Left ventricle myocardium inferior (tissue), 1 donor: Measurements from ENCODE around the gene C21orf58. TPM values are rescaled to one million over a fixed set of nuclear protein-coding genes. Genes with fewer than 3 reads are reported as not detected.
"Not testable (repeated sequence)": the region's sequence is repeated elsewhere in the genome, so short reads cannot be mapped to it uniquely, and the experiment has no call there.

Source experiments
- DNase-seq: peaks from one replicate; pipeline ENCODE4 v3.0.0-alpha.2; 2020
- H3K27ac ChIP-seq: fragments of 200-600 bp; replicated peaks from 2 replicates; pipeline ENCODE4 v1.8.0; 2021
- H3K27me3 ChIP-seq: fragments of 200-600 bp; 2 replicates; pipeline ENCODE4 v1.8.0; 2021; ENCODE audit warnings: low read depth
- H3K36me3 ChIP-seq: fragments of 200-600 bp; 2 replicates; pipeline ENCODE4 v1.8.0; 2021
- H3K4me1 ChIP-seq: fragments of 200-600 bp; 2 replicates; pipeline ENCODE4 v1.8.0; 2021
- H3K4me3 ChIP-seq: fragments of 200-600 bp; 2 replicates; pipeline ENCODE4 v1.8.0; 2021; ENCODE audit warnings: mild to moderate bottlenecking, moderate library complexity
- H3K9me3 ChIP-seq: fragments of 200-600 bp; replicated peaks from 2 replicates; pipeline ENCODE4 v1.8.0; 2021
- CTCF ChIP-seq: fragments of 200-600 bp; IDR thresholded peaks from 2 replicates; pipeline ENCODE4 v1.8.0; 2021; ENCODE audit warnings: antibody characterized with exemption, mild to moderate bottlenecking, borderline replicate concordance
- intact Hi-C: fragments of 100-400 bp; cut with micrococcal nuclease; formaldehyde crosslinking; loops from one replicate; pipeline ENCODE4 v1.11.0; 2022
- long read RNA-seq: library from polyadenylated mRNA; unstranded; transcript quantifications from one replicate; pipeline ENCODE4 v2.0.0, GENCODE V29; 2021
- total RNA-seq: library from RNA; stranded (reverse); fragmentation: NEBNext Ultra II Directional; extraction: Animal tissue kit (Norgen Biotek cat#: 25700); gene quantifications from one replicate; pipeline ENCODE4 v1.2.1, GENCODE V29; 2021
- donor health status: DM: no; HTN: yes; CAD: no; lungs with severe emphysema.

C21orf58 gene
- 1.5 TPM for total RNA-seq
- long read RNA-seq, partial matches to known transcripts, result 1 of 3 reads
- long read RNA-seq, other reads (novel, unspliced or antisense), result 2 of 3 reads

GRCh38 chr21:46323710-46324389 lies at the start of gene C21orf58, which contains the start of gene PCNT:
TSS of gene C21orf58 (minus strand) at chr21:46323870. CDS start at chr21:46322738, 1,132 bp downstream.
TSS of gene PCNT (plus strand) at chr21:46324156. CDS start at chr21:46324229, 73 bp downstream.
- no peaks in the 10 kb centered on the region for H3K9me3 ChIP-seq
- H3K36me3 ChIP-seq, result peaks cover 19% of the 10 kb centered on the region
- H3K27ac ChIP-seq, result peak within 1 kb of the TSS; percentile 98
- peaks cover 39% of the 10 kb centered on the region for H3K4me1 ChIP-seq
- peak within 1 kb of the TSS; percentile 95 for H3K4me3 ChIP-seq
- DNase-seq, result peak; percentile 98
- intact Hi-C loops, result no loop called here
- no peaks in the 10 kb centered on the region for H3K27me3 ChIP-seq
- TF ChIP-seq CTCF, result no peak

DNA sequence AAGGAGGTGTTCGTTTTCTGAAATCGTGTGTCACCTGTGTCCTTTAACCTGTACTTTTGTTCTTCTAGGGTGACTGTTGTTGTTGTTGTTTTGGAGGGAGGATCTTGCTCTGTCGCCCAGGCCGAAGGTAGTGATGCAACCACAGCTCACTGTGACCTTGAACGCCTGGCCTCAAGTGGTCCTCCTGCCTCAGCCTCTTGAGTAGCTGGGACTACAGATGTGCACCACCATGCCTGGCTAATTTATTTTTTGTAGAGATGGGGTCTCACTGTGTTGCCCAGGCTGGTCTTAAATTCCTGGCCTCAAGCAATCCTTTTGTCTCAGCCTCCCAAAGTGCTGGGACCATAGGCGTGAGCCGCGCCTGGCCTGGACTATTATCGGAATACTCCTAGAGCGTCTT lies 49.3 kb upstream of the C21orf58 start:
- DNase-seq, H3K9me3 ChIP-seq, intact Hi-C loops, H3K4me3 ChIP-seq, H3K27me3 ChIP-seq: not testable (repeated sequence)
- Histone ChIP-seq H3K36me3 (peaks cover 13% of the 10 kb centered on the region), H3K27ac (peak overlapping the region; percentile 89), H3K4me1 (peaks cover 29% of the 10 kb centered on the region)

GRCh38 chr21:46372014-46372485 lies 48.4 kb upstream of the C21orf58 start:
- intact Hi-C loops, result no loop called here
- no peak for DNase-seq
- Histone ChIP-seq H3K9me3 (no peaks in the 10 kb centered on the region), H3K4me3 (no peak overlapping the region), H3K27ac (no peak overlapping the region), H3K4me1 (peaks cover 28% of the 10 kb centered on the region), H3K27me3 (no peaks in the 10 kb centered on the region), H3K36me3 (peaks cover 19% of the 10 kb centered on the region)
- no peak for TF ChIP-seq CTCF

DNA sequence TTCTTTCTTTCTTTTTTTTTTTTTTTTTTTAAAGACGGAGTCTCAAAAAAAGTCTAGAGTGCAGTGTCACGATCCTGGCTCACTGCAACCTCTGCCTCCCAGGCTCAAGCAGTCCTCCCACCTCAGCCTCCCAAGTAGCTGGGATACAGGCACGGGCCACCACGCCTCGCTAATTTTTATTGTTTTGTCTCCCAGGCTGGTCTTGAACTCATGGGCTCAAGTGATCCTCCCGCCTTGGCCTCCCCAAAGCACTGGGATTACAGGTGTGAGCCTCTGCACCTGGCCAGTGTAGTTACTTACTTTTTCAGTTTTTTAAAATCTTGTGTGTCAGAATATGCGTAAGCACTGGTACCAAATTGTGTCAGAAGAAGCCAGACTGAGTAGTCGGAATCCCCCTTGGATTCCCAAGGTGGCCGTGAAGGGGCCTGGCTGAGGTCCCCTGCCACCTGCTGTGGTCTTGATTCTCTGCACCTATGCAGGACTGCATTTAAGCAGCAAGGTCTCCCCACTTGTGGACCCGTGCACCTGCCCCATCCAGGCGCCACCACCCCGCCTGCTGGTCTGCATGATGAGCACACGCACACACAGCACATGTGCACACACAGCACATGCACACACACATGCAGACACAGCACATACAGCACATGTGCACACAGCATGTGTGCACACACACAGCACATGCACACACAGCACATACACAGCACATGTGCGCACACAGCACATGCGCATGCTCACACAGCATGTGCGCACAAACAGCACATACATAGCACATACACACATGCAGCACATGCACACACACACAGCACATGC lies 47.7 kb upstream of the C21orf58 start:
- DNase-seq, result no peak

GRCh38 chr21:46369520-46370235 lies 46.0 kb upstream of the C21orf58 start:
- H3K27me3 ChIP-seq, result no peaks in the 10 kb centered on the region
- H3K4me1 ChIP-seq, result peaks cover 11% of the 10 kb centered on the region
- no peak overlapping the region for H3K4me3 ChIP-seq
- no peak for DNase-seq
- H3K27ac ChIP-seq, result no peak overlapping the region
- no peak for TF ChIP-seq CTCF
- no peaks in the 10 kb centered on the region for H3K9me3 ChIP-seq
- intact Hi-C loops, result no loop called here
- H3K36me3 ChIP-seq, result peaks cover 35% of the 10 kb centered on the region

More for the DNA sequence above, 47.7 kb upstream of the C21orf58 start:
- H3K27me3 ChIP-seq, result no peaks in the 10 kb centered on the region
- TF ChIP-seq CTCF, result no peak
- H3K36me3 ChIP-seq, result peaks cover 25% of the 10 kb centered on the region
- no peaks in the 10 kb centered on the region for H3K9me3 ChIP-seq
- peaks cover 22% of the 10 kb centered on the region for H3K4me1 ChIP-seq
- intact Hi-C loops, result no loop called here
- H3K4me3 ChIP-seq, result no peak overlapping the region
- no peak overlapping the region for H3K27ac ChIP-seq
